Erythroblast (primary cell): Measurements from ENCODE around the gene TBCCD1.

Experiments used
- GATA1 ChIP-seq: IDR thresholded peaks from 2 replicates; pipeline ENCODE4 v1.6.1; 2011; ENCODE audit warnings: low read depth, mild to moderate bottlenecking, control low read depth, low read length, moderate library complexity
- POLR2A ChIP-seq: IDR thresholded peaks from 2 replicates; pipeline ENCODE4 v1.6.1; 2011; ENCODE audit warnings: mild to moderate bottlenecking, low read length

DNA sequence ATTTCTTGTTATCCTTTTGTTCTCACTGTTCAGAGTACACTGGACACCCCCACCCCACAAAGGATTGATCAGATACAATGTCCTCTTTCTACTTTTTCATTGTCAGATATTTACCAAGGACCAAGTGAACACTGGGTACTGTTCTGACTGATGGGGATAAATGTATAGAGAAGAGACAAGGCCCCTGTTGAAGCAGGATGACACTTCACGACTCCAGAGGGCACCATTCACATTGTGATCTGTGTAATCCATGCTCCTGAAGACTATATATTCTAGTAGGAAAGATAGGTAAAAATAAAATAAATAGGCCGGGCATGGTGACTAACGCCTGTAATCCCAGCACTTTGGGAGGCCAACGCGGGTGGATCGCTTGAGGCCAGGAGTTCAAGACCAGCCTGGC lies 15.8 kb downstream of the TBCCD1 start:
- TF ChIP-seq POLR2A = no peak
- no peak for TF ChIP-seq GATA1
